22Rv1 (cell line): ENCODE data around the gene PRUNE1.

Experiments used
- H3K27ac ChIP-seq: fragments of 450-650 bp; 2 replicates; pipeline ENCODE4 v1.5.1; 2017
- ZFX ChIP-seq: fragments of 450-650 bp; IDR thresholded peaks from 2 replicates; pipeline ENCODE4 v1.6.1; 2017; ENCODE audit warnings: antibody characterized with exemption, borderline replicate concordance
- TF ChIP-seq, protein P1 (sequence below): fragments of 450-650 bp; IDR thresholded peaks from 2 replicates; pipeline ENCODE4 v1.5.1; 2017; ENCODE audit warnings: mild to moderate bottlenecking

Gene PRUNE1

DNA sequence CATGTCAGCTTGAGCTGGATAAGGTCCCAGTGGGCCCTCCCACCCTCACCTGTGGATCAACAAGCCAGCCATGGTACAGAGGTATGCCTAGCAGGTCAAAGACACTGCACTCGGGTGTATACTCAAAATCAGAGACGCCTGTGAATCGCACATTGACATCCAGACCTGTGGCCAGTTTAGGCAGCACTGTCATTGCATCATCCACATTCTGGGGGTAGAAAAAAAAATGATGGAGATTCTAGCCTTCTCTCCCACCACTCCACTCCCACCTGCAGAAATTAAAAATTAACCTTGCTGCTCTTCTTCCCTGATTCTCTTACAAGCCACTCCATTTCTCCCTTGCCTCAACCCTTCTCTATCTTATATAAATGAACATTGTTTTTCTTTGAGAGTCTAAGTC is 7.8 kb upstream of the PRUNE1 start:
- H3K27ac ChIP-seq: no peak overlapping the region
- no peak for TF ChIP-seq ZFX
- TF ChIP-seq, protein P1, sequence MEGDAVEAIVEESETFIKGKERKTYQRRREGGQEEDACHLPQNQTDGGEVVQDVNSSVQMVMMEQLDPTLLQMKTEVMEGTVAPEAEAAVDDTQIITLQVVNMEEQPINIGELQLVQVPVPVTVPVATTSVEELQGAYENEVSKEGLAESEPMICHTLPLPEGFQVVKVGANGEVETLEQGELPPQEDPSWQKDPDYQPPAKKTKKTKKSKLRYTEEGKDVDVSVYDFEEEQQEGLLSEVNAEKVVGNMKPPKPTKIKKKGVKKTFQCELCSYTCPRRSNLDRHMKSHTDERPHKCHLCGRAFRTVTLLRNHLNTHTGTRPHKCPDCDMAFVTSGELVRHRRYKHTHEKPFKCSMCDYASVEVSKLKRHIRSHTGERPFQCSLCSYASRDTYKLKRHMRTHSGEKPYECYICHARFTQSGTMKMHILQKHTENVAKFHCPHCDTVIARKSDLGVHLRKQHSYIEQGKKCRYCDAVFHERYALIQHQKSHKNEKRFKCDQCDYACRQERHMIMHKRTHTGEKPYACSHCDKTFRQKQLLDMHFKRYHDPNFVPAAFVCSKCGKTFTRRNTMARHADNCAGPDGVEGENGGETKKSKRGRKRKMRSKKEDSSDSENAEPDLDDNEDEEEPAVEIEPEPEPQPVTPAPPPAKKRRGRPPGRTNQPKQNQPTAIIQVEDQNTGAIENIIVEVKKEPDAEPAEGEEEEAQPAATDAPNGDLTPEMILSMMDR: no peak

- no peak for TF ChIP-seq ZFX
- TF ChIP-seq, protein P1: no peak
- no peak overlapping the region for H3K27ac ChIP-seq
Observed at GRCh38 chr1:151001602-151002001, 6.6 kb upstream of the PRUNE1 start.

DNA sequence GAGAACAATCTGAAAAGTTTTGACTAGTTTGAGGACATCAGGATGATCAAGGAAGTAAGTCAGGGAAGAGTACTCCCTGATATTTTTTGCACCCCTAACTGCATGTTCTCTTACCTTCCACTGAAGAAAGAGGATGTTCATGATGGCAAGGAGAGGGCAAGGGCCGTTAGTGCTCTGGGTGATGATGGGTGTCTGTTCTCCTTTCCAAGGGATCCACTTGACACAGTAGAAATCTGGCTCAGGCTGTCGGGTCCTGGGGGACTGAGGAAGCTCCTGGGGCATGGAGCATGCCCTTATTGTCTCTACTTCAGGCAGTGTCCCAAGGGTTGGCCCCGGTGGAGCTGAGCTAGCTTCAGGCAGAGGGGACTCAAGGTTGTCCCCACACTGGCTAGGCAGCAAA is 6.2 kb upstream of the PRUNE1 start:
- TF ChIP-seq, protein P1: no peak
- no peak for TF ChIP-seq ZFX
- H3K27ac ChIP-seq: no peak overlapping the region

DNA sequence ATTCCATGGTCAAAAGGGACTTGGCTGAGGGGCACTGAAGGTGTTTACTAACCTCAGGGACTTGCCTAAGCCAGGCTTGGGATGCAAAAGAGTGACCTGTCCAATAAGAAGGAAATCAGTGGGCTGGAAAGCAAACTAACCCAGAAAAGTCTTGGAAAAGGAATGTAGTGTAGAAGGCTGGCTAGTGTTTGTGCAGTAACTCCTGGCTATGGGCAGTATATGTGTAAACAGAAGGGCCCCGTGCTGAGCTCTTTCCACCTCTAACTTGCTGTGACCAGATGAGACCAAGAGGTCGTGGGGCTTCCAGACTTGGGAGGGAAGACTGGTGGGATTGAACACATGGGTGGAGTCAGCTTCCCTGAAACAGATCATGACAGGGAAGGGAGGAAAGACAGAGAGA is 5.6 kb upstream of the PRUNE1 start:
- no peak for TF ChIP-seq ZFX
- TF ChIP-seq, protein P1: no peak
- no peak overlapping the region for H3K27ac ChIP-seq

DNA sequence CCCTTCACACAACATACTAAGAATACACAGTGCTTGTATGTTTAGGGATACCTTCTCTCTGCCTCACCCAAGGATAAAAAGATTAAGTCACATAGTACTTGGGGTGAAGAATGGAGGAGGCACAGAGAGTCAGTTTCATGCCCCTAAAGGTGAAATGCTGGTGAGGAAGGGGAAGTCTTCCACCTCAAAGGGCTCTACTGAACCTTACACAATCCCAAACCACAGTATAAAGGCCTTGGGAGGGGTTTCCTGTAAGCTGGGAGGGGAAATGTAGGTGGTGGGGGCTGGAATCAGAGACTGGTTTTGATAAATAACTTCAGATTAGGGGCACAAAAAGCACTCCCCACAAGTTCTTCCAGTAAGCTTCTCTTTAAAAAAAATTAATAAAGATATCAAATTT is 5.1 kb upstream of the PRUNE1 start:
- H3K27ac ChIP-seq: no peak overlapping the region
- TF ChIP-seq, protein P1: no peak
- TF ChIP-seq ZFX: no peak

DNA sequence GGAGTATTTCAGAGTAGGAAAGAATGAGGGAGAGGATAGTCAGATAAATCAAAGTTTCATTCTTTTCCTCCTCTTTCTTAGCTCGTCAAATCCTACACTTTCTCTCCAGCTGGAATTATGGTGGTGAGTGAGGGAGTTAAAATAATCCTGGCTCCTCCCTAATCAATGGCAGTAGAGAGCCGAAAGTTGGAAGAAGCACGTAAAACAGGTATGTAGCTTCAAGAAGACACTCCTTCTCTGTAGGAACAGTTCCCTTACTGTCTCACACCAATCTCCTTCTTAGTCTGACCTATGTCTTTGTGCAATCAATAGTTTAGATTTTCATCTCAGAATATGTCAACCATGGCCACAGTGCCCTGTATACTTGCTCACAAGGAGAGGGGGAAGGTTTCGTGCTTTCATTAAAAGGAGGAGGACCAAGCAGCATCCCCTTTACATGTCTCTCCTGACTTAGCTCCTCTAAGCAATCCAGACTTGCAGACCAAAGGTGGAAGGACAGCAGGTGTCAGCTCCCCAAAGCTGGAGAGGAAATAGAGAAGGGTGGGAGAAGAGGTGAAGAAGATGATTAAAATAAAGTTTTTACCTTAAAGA is 2.4 kb upstream of the PRUNE1 start:
- H3K27ac ChIP-seq: peak overlapping the region; percentile 84
- TF ChIP-seq, protein P1: no peak
- no peak for TF ChIP-seq ZFX

DNA sequence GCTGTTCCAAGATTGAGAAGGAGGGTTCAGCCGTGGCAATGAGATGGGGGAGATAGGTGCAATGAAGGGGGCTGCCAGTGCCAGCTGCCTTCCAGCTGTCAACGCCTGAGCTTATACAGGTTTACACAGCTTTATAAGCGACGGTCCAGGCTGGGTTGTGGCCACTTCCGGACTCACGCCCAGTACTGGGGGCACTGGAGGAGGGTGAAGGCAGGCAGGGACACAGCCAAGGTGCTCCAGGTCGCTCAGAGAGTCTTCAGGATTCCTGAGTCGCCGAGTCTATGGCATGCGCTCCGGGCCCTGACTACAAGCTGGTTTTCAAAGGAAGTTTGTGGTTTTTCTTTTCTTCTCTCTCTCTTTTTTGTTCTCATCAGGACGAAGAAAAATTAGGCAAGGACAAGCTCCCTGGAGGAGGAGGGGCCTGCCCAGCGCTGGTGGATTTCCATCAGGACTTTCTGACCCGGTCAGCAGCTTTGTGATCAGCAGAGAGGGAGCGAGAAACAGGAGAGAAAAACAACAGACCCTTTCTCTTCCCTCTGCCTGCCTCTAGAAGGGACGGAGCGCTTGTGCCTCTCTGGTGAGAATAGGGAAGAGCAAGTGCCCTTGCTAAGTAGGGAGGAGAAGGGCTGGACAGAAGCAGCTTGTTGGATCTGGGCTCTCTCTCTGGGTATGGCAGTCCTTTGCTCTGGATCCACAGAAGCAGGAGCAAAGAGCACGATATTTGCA is 1.8 kb upstream of the PRUNE1 start, which contains the start of gene MINDY1:
TSS of gene MINDY1 (minus strand) at position 576 of the 726 bp plus-strand sequence. CDS start 4,285 bp downstream, outside the sequence.
- peak within 1 kb of the TSS; percentile 84 for H3K27ac ChIP-seq
- TF ChIP-seq, protein P1: peak; percentile 70
- no peak for TF ChIP-seq ZFX
